Activated CD4-positive, alpha-beta T cell treated with anti-CD3 and anti-CD28 coated beads, Interleukin-2, amount 10 ng/mL, durations not matched to agents 24 days and 14 days (primary cell): Measurements from ENCODE around the gene TGIF2LY. TPM values are rescaled to one million over a fixed set of nuclear protein-coding genes. Genes with fewer than 3 reads are reported as not detected.
"Not testable (repeated sequence)": the region's sequence is repeated elsewhere in the genome, so short reads cannot be mapped to it uniquely, and the experiment has no call there.

Experiments used
- DNase-seq: peaks from one replicate; pipeline ENCODE4 v3.0.0; 2022
- H3K27ac Mint-ChIP-seq: one replicate; pipeline ENCODE4 v1.8.0; 2022; ENCODE audit warnings: mild to moderate bottlenecking, mixed read lengths
- H3K27me3 Mint-ChIP-seq: one replicate; pipeline ENCODE4 v1.8.0; 2022; ENCODE audit warnings: mixed read lengths
- H3K36me3 Mint-ChIP-seq: one replicate; pipeline ENCODE4 v1.8.0; 2022; ENCODE audit warnings: low read depth, mild to moderate bottlenecking, mixed read lengths
- H3K4me1 Mint-ChIP-seq: one replicate; pipeline ENCODE4 v1.8.0; 2021; ENCODE audit warnings: mixed read lengths
- H3K4me3 Mint-ChIP-seq: one replicate; pipeline ENCODE4 v1.8.0; 2022; ENCODE audit warnings: mild to moderate bottlenecking, moderate library complexity, mixed read lengths
- H3K9me3 Mint-ChIP-seq: one replicate; pipeline ENCODE4 v1.8.0; 2021; ENCODE audit warnings: mixed read lengths
- intact Hi-C: fragments of 100-400 bp; cut with micrococcal nuclease; formaldehyde crosslinking; loops from one replicate; pipeline ENCODE4 v1.15.1; 2023
- total RNA-seq: library from RNA; stranded (reverse); gene quantifications from 2 replicates; pipeline ENCODE4 v1.2.3, GENCODE V29; 2022

TGIF2LY gene
- total RNA-seq, result not detected in 2 replicates

- H3K36me3 Mint-ChIP-seq, H3K4me1 Mint-ChIP-seq, intact Hi-C loops, DNase-seq, H3K27ac Mint-ChIP-seq, H3K9me3 Mint-ChIP-seq, H3K27me3 Mint-ChIP-seq, H3K4me3 Mint-ChIP-seq: not testable (repeated sequence)
Observed at GRCh38 chrY:3578767-3579166, at the start of gene TGIF2LY. Gene TGIF2LY (plus strand): TSS chrY:3579067. CDS start chrY:3579245, 178 bp downstream.
